Adrenal gland (tissue), 12 donors: Measurements from ENCODE around the gene APP. TPM values are rescaled to one million over a fixed set of nuclear protein-coding genes. Genes with fewer than 3 reads are reported as not detected.

Experiments
- DNase-seq, 7 donors: peaks; one replicate each; pipeline ENCODE4 v3.0.0-alpha.2; 2019 to 2020
- H3K27ac ChIP-seq, 5 donors: fragments of 200-600 bp; sonication (generic) in 4 of 5; 1 replicate in 3 of 5; 2 replicates in 2 of 5; pipeline versions ENCODE4 v1.5.1 to v1.8.0; 2016 to 2020; ENCODE audit warnings: mild to moderate bottlenecking in 1 of 5
- H3K27me3 ChIP-seq: fragments of 200-600 bp; 2 replicates; pipeline ENCODE4 v1.8.0; 2021
- H3K36me3 ChIP-seq, 2 donors: fragments of 200-600 bp; replicated peaks in 1 of 2; 1 replicate in 1 of 2; 2 replicates in 1 of 2; pipeline versions ENCODE4 v1.5.1 to v1.8.0; 2018 to 2022
- H3K4me1 ChIP-seq, 2 donors: fragments of 200-600 bp; replicated peaks in 1 of 2; 1 replicate in 1 of 2; 2 replicates in 1 of 2; pipeline versions ENCODE4 v1.5.1 to v1.8.0; 2018 to 2021
- H3K4me3 ChIP-seq, 4 donors: fragments of 200-600 bp; sonication (generic) in 3 of 4; one replicate each; pipeline ENCODE4 v1.5.1; 2016 to 2018
- H3K9me3 ChIP-seq, 3 donors: fragments of 200-600 bp; sonication (generic) in 1 of 3; replicated peaks in 1 of 3; 1 replicate in 2 of 3; 2 replicates in 1 of 3; pipeline versions ENCODE4 v1.5.1 to v1.8.0; 2016 to 2021
- POLR2A ChIP-seq, 2 donors: fragments of 450-650 bp; IDR thresholded peaks; one replicate each; pipeline ENCODE4 v1.6.1; 2017; ENCODE audit warnings: antibody characterized with exemption in 2 of 2, mild to moderate bottlenecking in 2 of 2, moderate library complexity in 1 of 2
- WGBS, 4 donors: extraction: QIAGEN DNeasy Blood & Tissue Kit in 2 of 4; methylation state at CpG; one replicate each; pipeline versions ENCODE4 v1.1.5 to v1.1.7; 2013 to 2017; 5-methylcytosine and 5-hydroxymethylcytosine counted together
- intact Hi-C, 2 donors: fragments of 100-400 bp; cut with DNase I; formaldehyde crosslinking; loops; one replicate each; pipeline versions ENCODE4 v1.14.1 to v1.15.0; 2022 to 2023
- polyA plus RNA-seq, 3 donors: library from polyadenylated mRNA; stranded (reverse); fragments of 200-250 nt in 2 of 3; fragments of 350-450 nt in 1 of 3; fragmentation: Illumina TruSeq in 1 of 3; extraction: RNeasy Lipid Tissue Mini Kit (QIAGEN cat#74804) in 1 of 3; gene quantifications; one replicate each; pipeline ENCODE4 v1.2.3, GENCODE V29; 2013 to 2014
- total RNA-seq, 9 donors: library from RNA; depleted of rRNA in 4 of 9; stranded (reverse); fragments of >200 nt in 4 of 9; fragments of 120-200 nt in 1 of 9; fragmentation: NEBNext Ultra II Directional in 1 of 9; extraction: Animal tissue kit (Norgen Biotek cat#: 25700) in 1 of 9; gene quantifications; one replicate each; pipeline versions ENCODE4 v1.1.0 to v1.2.4, GENCODE V29; 2013 to 2023
- TF ChIP-seq, protein P1 (sequence below), 6 experiments: fragments of 450-650 bp in 4 of 6; fragments of 200-600 bp in 2 of 6; sonication (generic) in 1 of 6; IDR thresholded peaks; 1 replicate in 5 of 6; 2 replicates in 1 of 6; pipeline versions ENCODE4 v1.5.1 to v1.8.0; 2016 to 2021; ENCODE audit warnings: antibody characterized with exemption in 6 of 6, mild to moderate bottlenecking in 2 of 6, moderate library complexity in 1 of 6
- donor health status: healthy with polysubstance abuse.
- donor health status: Bipolar disorder and iron deficiency.
- donor health status: DM: yes; HTN: yes; CAD: no.
- donor health status: DM: no; HTN: no; CAD: no.
- donor health status: DM: no; HTN: no; CAD: no.
- donor health status: DM: yes; HTN: yes; CAD: no.

APP gene
- total and polyA plus RNA-seq, 12 donors: 161 to 1,079 (median 710) TPM

DNA sequence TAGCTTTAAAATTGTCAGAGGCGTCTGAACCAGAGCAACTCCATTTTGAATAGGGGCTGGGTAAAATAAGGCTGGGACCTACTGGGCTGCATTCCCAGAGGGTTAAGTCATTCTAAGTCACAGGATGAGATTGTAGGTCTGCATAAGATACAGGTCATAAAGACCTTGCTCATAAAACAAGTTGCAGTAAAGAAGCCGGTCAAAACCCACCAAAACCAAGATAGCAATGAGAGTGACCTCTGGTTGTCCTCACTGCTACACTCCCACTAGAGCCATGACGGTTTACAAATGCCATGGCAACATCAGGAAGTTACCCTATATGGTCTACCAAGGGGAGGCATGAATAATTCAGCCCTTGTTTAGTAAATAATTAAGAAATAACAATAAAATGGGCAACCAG, 292.2 kb downstream of the APP start:
- DNase-seq: no peak
- TF ChIP-seq POLR2A (IDR thresholded peaks at IDR 0.05): no peak
- TF ChIP-seq, protein P1, sequence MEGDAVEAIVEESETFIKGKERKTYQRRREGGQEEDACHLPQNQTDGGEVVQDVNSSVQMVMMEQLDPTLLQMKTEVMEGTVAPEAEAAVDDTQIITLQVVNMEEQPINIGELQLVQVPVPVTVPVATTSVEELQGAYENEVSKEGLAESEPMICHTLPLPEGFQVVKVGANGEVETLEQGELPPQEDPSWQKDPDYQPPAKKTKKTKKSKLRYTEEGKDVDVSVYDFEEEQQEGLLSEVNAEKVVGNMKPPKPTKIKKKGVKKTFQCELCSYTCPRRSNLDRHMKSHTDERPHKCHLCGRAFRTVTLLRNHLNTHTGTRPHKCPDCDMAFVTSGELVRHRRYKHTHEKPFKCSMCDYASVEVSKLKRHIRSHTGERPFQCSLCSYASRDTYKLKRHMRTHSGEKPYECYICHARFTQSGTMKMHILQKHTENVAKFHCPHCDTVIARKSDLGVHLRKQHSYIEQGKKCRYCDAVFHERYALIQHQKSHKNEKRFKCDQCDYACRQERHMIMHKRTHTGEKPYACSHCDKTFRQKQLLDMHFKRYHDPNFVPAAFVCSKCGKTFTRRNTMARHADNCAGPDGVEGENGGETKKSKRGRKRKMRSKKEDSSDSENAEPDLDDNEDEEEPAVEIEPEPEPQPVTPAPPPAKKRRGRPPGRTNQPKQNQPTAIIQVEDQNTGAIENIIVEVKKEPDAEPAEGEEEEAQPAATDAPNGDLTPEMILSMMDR (IDR thresholded peaks at IDR 0.05): no peak
- Histone ChIP-seq H3K9me3 (peaks cover 0 to 3% (median 0%) of the 10 kb centered on the region in 3 donors), H3K36me3 (peaks cover 0 to 16% of the 10 kb centered on the region in 2 donors), H3K4me1 (peaks cover 0 to 12% of the 10 kb centered on the region in 2 donors), H3K4me3 (no peak overlapping the region), H3K27ac (no peak overlapping the region), H3K27me3 (no peaks in the 10 kb centered on the region)
- WGBS, 4 donors: 67 to 84% (median 81%) methylated on average over 3 of the region's 3 CpGs
- intact Hi-C loops: no loop called here

- no peak overlapping the region for H3K27ac ChIP-seq
- H3K36me3 ChIP-seq: no peaks in the 10 kb centered on the region
- whole genome bisulfite sequencing, 4 donors: 93 to 97% (median 95%) methylated on average over 3 to 4 of the region's 4 CpGs
- DNase-seq: no peak
- H3K4me3 ChIP-seq: no peak overlapping the region
- intact Hi-C loops: no loop called here
- H3K4me1 ChIP-seq: peaks cover 0 to 12% of the 10 kb centered on the region in 2 donors
- H3K27me3 ChIP-seq: no peaks in the 10 kb centered on the region
- peaks cover 0 to 3% (median 0%) of the 10 kb centered on the region in 3 donors for H3K9me3 ChIP-seq
- TF ChIP-seq, protein P1 (IDR thresholded peaks at IDR 0.05): no peak
- TF ChIP-seq POLR2A (IDR thresholded peaks at IDR 0.05): no peak
Measured at GRCh38 chr21:25872271-25872670, 298.3 kb downstream of the APP start.

- Histone ChIP-seq H3K4me1 (peaks cover 0 to 10% of the 10 kb centered on the region in 2 donors), H3K27ac (no peak overlapping the region), H3K9me3 (peaks cover 0 to 3% (median 0%) of the 10 kb centered on the region in 3 donors), H3K27me3 (no peaks in the 10 kb centered on the region), H3K36me3 (no peaks in the 10 kb centered on the region), H3K4me3 (no peak overlapping the region)
- TF ChIP-seq, protein P1 (IDR thresholded peaks at IDR 0.05): no peak
- TF ChIP-seq POLR2A (IDR thresholded peaks at IDR 0.05): no peak
- WGBS, 4 donors: 89 to 100% (median 96%) methylated on average over 3 of the region's 3 CpGs
- no peak for DNase-seq
- intact Hi-C loops: no loop called here
Measured at GRCh38 chr21:25871566-25871965, 299.0 kb downstream of the APP start.

GRCh38 chr21:25870084-25870483, 300.5 kb downstream of the APP start:
- no peak for DNase-seq
- WGBS, 4 donors: 77 to 85% (median 79%) methylated on average over 4 of the region's 4 CpGs
- H3K36me3 ChIP-seq: no peaks in the 10 kb centered on the region
- H3K9me3 ChIP-seq: no peaks in the 10 kb centered on the region
- peaks cover 0 to 7% of the 10 kb centered on the region in 2 donors for H3K4me1 ChIP-seq
- intact Hi-C loops: no loop called here
- no peak overlapping the region for H3K4me3 ChIP-seq
- TF ChIP-seq, protein P1 (IDR thresholded peaks at IDR 0.05): no peak
- no peak for TF ChIP-seq POLR2A (IDR thresholded peaks at IDR 0.05)
- H3K27ac ChIP-seq: no peak overlapping the region
- H3K27me3 ChIP-seq: no peaks in the 10 kb centered on the region
